IMR-90 (cell line): ENCODE measurements around the gene METTL22.

ENCODE experiments used
- BHLHE40 ChIP-seq: fragments of 150-350 bp; IDR thresholded peaks from 2 replicates; pipeline ENCODE4 v1.6.1; 2016; ENCODE audit warnings: mild to moderate bottlenecking, low read depth, low read length
- CEBPB ChIP-seq: IDR thresholded peaks from 2 replicates; pipeline ENCODE4 v1.6.1; 2012; ENCODE audit warnings: low read depth, low read length, improper control_type of control experiment
- MAZ ChIP-seq: IDR thresholded peaks from 2 replicates; pipeline ENCODE4 v1.6.1; 2012; ENCODE audit warnings: low read depth, mild to moderate bottlenecking, low read length, improper control_type of control experiment, moderate library complexity, borderline replicate concordance
- MXI1 ChIP-seq: IDR thresholded peaks from 2 replicates; pipeline ENCODE4 v1.6.1; 2012; ENCODE audit warnings: low read depth, mild to moderate bottlenecking, low read length, moderate library complexity, borderline replicate concordance
- NFE2L2 ChIP-seq: fragments of 150-350 bp; IDR thresholded peaks from 2 replicates; pipeline ENCODE4 v1.6.1; 2016; ENCODE audit warnings: low read depth, mild to moderate bottlenecking, low read length
- POLR2A ChIP-seq: IDR thresholded peaks from 2 replicates; pipeline ENCODE4 v1.6.1; 2012; ENCODE audit warnings: mild to moderate bottlenecking, low read depth, low read length
- RCOR1 ChIP-seq: IDR thresholded peaks from 2 replicates; pipeline ENCODE4 v1.6.1; 2012; ENCODE audit warnings: mild to moderate bottlenecking, low read length, improper control_type of control experiment; ENCODE audit not compliant: insufficient replicate concordance
- RFX5 ChIP-seq: IDR thresholded peaks from 2 replicates; pipeline ENCODE4 v1.8.0; 2012; ENCODE audit warnings: low read depth, mild to moderate bottlenecking, low read length, moderate library complexity
- TF ChIP-seq, protein P1 (sequence below): fragments of 150-350 bp; IDR thresholded peaks from 2 replicates; pipeline ENCODE4 v1.6.1; 2016; ENCODE audit warnings: low read depth, mild to moderate bottlenecking, low read length, moderate library complexity, borderline replicate concordance
- TF ChIP-seq, protein P2 (sequence below): conservative IDR thresholded peaks from 2 replicates; pipeline ENCODE4 v1.5.1; 2012; ENCODE audit warnings: mild to moderate bottlenecking, low read depth, low read length, improper control_type of control experiment
- TF ChIP-seq, protein P3 (sequence below): fragments of 150-350 bp; IDR thresholded peaks from 2 replicates; pipeline ENCODE4 v1.6.1; 2017; ENCODE audit warnings: mild to moderate bottlenecking, antibody characterized with exemption, low read length, low read depth

DNA sequence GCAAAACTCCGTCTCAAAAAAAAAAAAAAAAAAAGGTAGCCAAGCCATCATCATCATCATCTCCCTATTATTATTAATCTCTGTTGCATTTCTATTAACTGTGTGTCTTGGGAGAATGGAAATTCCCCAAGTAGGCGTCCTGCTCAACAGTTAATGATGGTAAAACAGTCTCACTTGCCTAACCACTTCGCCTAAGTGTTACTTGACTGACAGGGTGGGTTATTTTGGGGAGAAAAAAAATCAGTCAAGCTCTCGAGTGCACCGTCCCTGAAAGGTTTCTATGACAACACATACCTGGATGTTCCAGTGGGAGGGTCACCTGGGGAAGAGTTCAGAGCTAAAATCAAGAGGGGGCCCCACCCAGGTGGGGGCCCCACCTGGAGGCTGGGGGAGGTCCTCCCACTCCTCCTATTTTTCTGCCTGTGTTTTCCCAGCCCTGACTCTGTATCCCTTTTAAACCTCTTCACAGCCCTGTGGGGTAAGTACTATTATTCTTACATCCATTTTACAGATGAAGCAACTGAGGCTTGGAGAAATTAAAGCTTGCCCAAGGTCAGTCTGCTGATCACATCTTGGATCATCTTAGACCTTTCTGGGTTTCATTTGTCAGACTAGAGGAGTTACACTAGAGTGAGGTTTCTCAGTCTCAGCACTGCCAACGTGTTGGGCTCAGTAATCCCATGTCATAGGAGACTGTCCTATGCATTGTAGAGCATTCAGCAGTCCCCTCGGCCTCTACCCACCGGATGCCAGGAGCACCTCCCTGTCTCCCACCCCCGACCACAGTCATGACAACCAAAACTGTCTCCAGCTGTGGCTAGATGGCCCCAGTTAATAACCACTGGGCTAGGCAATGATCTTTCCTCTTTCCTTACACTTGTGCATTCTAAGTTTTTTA, 41.9 kb downstream of the METTL22 start:
- TF ChIP-seq, protein P1, sequence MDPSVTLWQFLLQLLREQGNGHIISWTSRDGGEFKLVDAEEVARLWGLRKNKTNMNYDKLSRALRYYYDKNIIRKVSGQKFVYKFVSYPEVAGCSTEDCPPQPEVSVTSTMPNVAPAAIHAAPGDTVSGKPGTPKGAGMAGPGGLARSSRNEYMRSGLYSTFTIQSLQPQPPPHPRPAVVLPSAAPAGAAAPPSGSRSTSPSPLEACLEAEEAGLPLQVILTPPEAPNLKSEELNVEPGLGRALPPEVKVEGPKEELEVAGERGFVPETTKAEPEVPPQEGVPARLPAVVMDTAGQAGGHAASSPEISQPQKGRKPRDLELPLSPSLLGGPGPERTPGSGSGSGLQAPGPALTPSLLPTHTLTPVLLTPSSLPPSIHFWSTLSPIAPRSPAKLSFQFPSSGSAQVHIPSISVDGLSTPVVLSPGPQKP, result no peak
- TF ChIP-seq MAZ, result no peak
- TF ChIP-seq POLR2A, result no peak
- TF ChIP-seq RFX5, result no peak
- TF ChIP-seq, protein P2, sequence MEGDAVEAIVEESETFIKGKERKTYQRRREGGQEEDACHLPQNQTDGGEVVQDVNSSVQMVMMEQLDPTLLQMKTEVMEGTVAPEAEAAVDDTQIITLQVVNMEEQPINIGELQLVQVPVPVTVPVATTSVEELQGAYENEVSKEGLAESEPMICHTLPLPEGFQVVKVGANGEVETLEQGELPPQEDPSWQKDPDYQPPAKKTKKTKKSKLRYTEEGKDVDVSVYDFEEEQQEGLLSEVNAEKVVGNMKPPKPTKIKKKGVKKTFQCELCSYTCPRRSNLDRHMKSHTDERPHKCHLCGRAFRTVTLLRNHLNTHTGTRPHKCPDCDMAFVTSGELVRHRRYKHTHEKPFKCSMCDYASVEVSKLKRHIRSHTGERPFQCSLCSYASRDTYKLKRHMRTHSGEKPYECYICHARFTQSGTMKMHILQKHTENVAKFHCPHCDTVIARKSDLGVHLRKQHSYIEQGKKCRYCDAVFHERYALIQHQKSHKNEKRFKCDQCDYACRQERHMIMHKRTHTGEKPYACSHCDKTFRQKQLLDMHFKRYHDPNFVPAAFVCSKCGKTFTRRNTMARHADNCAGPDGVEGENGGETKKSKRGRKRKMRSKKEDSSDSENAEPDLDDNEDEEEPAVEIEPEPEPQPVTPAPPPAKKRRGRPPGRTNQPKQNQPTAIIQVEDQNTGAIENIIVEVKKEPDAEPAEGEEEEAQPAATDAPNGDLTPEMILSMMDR, result no peak
- TF ChIP-seq MXI1, result no peak
- no peak for TF ChIP-seq CEBPB
- TF ChIP-seq BHLHE40, result no peak
- TF ChIP-seq, protein P3, sequence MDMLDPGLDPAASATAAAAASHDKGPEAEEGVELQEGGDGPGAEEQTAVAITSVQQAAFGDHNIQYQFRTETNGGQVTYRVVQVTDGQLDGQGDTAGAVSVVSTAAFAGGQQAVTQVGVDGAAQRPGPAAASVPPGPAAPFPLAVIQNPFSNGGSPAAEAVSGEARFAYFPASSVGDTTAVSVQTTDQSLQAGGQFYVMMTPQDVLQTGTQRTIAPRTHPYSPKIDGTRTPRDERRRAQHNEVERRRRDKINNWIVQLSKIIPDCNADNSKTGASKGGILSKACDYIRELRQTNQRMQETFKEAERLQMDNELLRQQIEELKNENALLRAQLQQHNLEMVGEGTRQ, result no peak
- TF ChIP-seq RCOR1, result no peak
- no peak for TF ChIP-seq NFE2L2
